GM19023 (cell line): ENCODE results near the gene RAB22A.
A peak's percentile ranks its signal among the peaks of the same experiment; 100 is the strongest.

Experiments used
- ATAC-seq: cut with Tn5 transposase; IDR thresholded peaks from one replicate; pipeline ENCODE4 v1.9.1; 2021; ENCODE audit warnings: mild to moderate bottlenecking, moderate library complexity; ENCODE audit not compliant: unreplicated experiment

RAB22A gene

GRCh38 chr20:58309591-58310290 lies at the start of gene RAB22A:
TSS of gene RAB22A (plus strand) at chr20:58309715. CDS start at chr20:58309977, 262 bp downstream.
- peak; percentile 79 for ATAC-seq

GRCh38 chr20:58260006-58260405 lies 49.5 kb upstream of the RAB22A start:
- ATAC-seq: no peak

GRCh38 chr20:58261660-58262059 lies 47.9 kb upstream of the RAB22A start:
- ATAC-seq: no peak

GRCh38 chr20:58264271-58264670 lies 45.2 kb upstream of the RAB22A start:
- ATAC-seq: no peak

GRCh38 chr20:58267389-58268215 lies 41.9 kb upstream of the RAB22A start:
- no peak for ATAC-seq

- ATAC-seq: no peak
These were observed 41.1 kb upstream of the RAB22A start for GRCh38 chr20:58268421-58268821.

GRCh38 chr20:58268936-58269619 lies 40.4 kb upstream of the RAB22A start:
- ATAC-seq: no peak

- no peak for ATAC-seq
These were observed 37.7 kb upstream of the RAB22A start for GRCh38 chr20:58271606-58272351.

GRCh38 chr20:58274384-58274783 lies 35.1 kb upstream of the RAB22A start:
- no peak for ATAC-seq

- ATAC-seq: no peak
These were observed 32.4 kb upstream of the RAB22A start for GRCh38 chr20:58277107-58277506.

- ATAC-seq: no peak
These were observed 31.7 kb upstream of the RAB22A start for GRCh38 chr20:58277578-58278472.

- no peak for ATAC-seq
These were observed 22.8 kb upstream of the RAB22A start for GRCh38 chr20:58286729-58287128.

GRCh38 chr20:58287638-58288037 lies 21.9 kb upstream of the RAB22A start:
- no peak for ATAC-seq

GRCh38 chr20:58289143-58289542 lies 20.4 kb upstream of the RAB22A start:
- ATAC-seq: no peak

- no peak for ATAC-seq
These were observed 16.1 kb upstream of the RAB22A start for GRCh38 chr20:58293453-58293852.

- no peak for ATAC-seq
These were observed 14.7 kb upstream of the RAB22A start for GRCh38 chr20:58294497-58295455.

- no peak for ATAC-seq
These were observed 13.3 kb upstream of the RAB22A start for GRCh38 chr20:58296051-58296837.

GRCh38 chr20:58297394-58297793 lies 12.1 kb upstream of the RAB22A start:
- no peak for ATAC-seq
